ENCODE data around the gene ALDH1B1.
"Not testable (repeated sequence)": the region's sequence is repeated elsewhere in the genome, so short reads cannot be mapped to it uniquely, and the experiment has no call there.

Gene ALDH1B1

DNA sequence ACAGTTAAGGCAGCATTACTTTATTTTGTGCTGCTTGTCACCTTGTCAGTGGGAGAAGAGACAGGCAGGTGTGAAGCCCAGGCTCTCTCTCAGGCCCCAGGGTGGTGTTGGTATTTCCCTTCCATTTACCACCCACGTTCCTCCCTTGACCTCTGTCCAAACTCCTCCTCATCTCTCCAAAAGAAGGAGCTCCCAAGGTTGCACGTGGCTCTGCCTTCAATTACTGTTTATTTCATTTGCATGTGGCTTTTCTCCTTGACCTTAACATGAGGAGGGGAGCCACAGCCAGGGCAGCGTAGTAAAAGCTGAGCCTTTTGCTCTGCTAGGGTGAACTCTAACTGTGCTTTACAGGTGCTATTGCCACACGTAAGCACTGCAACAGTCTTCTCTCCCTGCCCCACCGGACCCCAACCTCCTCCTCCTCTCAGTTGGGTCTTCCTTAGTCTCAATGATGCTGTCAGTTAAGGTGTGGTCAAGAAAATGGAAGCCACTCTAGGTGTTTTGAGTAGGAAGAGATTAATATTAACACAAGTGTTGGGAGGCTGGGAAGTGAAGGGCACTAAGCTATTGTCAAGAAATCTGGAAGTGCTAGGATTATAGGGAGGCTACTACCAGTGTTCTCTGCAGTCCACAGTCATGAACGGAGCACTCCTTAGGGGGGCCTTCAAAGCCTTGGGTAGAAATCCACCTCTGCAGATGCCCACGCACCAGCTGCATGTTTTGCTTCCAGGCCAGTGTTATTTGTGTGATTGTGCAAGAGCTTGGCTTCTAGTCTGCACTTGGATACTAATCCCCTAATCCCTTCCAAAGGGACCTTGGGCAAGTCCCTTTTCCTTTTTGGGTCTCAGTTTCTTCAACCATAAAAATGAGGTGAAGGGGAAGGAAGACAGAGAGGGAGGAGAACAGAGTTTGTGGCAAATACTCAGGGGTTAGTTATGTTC is 3.9 kb upstream of the ALDH1B1 start:
- DNase-seq, result no peak

DNA sequence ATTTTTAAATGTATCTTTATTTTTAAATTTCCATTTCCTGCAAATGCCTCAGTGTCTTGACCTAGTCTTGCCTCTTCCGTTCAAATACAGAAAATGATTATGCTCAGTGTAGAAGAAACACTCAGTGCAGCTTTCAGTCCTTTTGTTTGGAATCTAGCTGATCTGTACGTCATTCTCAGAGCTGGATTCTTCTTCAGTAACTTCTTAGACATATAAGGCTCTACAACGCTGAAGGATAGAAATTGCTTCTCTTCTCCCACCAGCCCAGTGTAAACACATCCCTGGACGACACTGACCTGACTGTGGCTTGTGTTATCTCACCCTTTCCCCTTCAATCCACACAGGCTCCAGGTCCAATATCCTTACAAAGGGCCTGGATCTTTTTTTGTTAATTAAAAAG is 3.2 kb upstream of the ALDH1B1 start:
- no peak for DNase-seq

DNA sequence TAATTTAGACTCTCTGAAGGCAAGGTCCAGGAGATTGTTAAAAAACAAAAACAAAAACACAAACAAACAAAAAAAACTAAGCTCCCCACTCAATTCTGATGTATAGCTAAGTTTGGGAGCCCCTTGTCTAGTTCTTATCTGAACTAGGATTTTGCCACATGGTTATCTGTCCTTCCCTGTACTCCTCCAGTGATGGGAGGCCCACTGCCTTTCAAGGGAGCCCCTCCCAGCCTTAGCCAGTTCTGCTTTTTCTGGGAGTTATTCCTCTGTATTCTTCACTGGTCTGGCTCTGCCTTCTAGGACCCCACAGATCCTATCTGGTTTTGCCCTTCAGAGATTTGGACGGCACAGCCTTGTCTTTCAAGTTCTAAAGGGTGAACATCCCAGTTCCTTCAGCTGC is 2.1 kb upstream of the ALDH1B1 start:
- DNase-seq, result no peak

DNA sequence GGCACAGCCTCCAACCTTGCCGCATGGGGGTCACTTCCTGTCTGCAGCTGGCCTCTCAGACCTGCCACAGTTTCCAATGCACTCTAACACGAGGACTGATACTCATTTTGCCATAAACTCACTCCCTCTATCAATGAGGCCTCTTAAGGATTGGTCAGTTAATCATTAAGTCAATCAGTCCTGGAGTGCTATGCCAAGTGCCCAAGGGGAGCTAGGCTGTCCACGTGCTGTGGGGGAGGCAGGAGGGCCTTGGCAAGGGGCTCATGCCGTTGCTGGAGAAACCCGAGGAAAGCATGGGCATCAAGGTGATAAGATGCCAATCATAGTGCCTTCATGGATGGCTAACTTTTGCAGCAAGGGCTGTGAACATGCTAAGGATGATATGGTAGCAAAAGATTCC is 1.7 kb upstream of the ALDH1B1 start:
- DNase-seq, result no peak

- no peak for DNase-seq
Measured at GRCh38 chr9:38391278-38392118, 1.0 kb upstream of the ALDH1B1 start.

- no peak for DNase-seq
Measured at GRCh38 chr9:38393128-38393796, 760 bp downstream of the ALDH1B1 start.

DNA sequence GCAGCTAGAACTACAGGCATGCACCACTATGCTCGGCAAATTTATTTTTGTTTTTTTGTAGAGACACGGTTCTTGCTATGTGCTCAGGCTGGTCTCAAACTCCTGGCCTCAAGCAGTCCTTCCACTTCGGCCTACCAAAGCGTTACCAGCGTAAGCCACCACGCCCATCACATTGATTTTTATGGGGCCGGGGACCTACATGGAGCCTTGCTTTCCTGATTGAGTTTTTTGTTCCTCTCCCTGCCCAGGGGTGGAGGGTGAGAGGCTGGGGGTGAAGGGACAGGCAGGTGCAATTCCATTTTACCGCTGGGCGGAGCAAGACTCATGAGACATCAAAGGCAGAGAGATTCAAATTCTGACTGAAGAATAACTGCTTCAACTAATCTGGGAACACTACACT is 1.9 kb downstream of the ALDH1B1 start:
- DNase-seq, result no peak

DNA sequence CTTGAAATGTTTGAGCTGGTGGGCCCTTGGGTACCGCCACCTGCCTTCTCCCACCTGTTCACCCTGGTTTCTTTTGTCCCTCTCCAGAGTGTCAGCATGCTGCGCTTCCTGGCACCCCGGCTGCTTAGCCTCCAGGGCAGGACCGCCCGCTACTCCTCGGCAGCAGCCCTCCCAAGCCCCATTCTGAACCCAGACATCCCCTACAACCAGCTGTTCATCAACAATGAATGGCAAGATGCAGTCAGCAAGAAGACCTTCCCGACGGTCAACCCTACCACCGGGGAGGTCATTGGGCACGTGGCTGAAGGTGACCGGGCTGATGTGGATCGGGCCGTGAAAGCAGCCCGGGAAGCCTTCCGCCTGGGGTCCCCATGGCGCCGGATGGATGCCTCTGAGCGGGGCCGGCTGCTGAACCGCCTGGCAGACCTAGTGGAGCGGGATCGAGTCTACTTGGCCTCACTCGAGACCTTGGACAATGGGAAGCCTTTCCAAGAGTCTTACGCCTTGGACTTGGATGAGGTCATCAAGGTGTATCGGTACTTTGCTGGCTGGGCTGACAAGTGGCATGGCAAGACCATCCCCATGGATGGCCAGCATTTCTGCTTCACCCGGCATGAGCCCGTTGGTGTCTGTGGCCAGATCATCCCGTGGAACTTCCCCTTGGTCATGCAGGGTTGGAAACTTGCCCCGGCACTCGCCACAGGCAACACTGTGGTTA is 3.3 kb downstream of the ALDH1B1 start:
- DNase-seq, result no peak

- no peak for DNase-seq
Measured at GRCh38 chr9:38396371-38396671, 3.8 kb downstream of the ALDH1B1 start.

DNA sequence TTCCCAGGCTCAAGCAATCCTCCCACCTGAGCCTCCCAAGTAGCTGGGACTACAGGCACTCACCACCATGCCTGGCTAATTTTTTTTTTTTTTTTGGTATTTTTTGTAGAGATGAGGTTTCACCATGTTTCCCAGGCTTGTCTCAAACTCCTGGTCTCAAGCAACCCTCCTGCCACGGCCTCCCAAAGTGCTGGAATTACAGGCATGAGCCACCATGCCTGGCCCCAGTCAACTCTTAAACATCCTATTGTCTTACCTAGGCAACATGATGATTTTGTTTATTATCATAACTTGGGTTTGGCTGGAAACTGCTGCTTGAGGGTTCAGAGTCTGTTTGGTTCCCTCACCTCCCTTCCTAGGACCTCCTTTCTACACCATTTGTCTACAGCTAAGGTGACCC is 6.7 kb downstream of the ALDH1B1 start:
- DNase-seq, result not testable (repeated sequence)

- DNase-seq, result no peak
Measured at GRCh38 chr9:38401994-38402393, 9.5 kb downstream of the ALDH1B1 start.

- DNase-seq, result no peak
Measured at GRCh38 chr9:38404314-38404713, 11.8 kb downstream of the ALDH1B1 start.

DNA sequence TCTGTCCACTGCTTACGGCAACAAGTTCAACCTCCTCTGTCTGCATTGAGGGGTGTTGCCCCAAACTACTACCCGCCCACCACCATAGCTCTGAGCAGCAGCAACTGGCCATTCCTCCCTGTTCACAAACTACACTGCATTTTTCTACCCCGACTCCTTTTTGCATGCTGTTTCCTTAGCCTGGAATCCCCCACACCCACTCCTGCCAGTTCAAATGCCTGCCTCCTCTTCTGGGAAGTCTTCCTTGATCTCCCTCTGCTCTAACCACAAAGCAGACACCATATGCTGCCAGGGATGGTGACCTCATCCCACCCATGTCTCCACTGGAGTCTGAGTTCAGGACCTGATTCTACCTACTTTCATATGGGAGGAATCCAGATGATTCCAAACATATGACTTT is 13.3 kb downstream of the ALDH1B1 start:
- no peak for DNase-seq

DNA sequence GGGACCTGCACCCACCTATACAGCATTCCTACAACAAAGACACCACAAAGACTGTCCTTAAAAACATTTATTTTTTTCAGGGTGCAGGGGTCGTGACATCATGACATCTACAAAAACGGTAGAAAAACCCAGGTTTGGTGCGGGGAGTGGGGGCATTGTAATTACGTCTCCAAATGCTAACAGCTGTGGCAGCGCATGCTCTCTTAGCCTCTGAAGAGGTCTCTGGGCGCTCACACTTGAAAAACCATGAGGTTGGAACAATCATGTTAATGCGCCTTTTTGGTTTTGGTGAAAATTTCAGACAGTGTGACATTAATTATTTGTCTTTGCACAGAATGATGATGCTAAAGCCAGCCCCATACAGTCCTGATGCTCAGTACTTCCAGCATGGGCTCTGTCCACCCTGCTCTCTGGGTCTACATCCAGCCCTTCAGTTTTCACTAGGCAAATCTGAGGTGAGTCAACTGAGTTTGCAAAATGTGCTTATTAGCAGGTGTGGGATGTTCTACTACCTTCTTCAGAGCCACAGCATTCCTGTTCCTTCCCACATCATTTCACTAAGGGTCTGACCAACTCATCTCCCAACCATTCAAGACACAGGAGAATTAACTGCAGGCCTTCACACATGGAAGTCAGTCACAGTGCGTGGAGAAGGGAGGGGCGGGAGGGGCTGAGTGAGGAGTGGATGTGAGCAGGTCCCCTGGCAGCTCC is 14.1 kb downstream of the ALDH1B1 start:
- DNase-seq, result no peak

- DNase-seq, result no peak
Measured at GRCh38 chr9:38408719-38409118, 16.2 kb downstream of the ALDH1B1 start.

GRCh38 chr9:38412751-38413150 is 20.2 kb downstream of the ALDH1B1 start:
- DNase-seq, result no peak

- DNase-seq, result no peak
Measured at GRCh38 chr9:38413283-38413682, 20.8 kb downstream of the ALDH1B1 start.

DNA sequence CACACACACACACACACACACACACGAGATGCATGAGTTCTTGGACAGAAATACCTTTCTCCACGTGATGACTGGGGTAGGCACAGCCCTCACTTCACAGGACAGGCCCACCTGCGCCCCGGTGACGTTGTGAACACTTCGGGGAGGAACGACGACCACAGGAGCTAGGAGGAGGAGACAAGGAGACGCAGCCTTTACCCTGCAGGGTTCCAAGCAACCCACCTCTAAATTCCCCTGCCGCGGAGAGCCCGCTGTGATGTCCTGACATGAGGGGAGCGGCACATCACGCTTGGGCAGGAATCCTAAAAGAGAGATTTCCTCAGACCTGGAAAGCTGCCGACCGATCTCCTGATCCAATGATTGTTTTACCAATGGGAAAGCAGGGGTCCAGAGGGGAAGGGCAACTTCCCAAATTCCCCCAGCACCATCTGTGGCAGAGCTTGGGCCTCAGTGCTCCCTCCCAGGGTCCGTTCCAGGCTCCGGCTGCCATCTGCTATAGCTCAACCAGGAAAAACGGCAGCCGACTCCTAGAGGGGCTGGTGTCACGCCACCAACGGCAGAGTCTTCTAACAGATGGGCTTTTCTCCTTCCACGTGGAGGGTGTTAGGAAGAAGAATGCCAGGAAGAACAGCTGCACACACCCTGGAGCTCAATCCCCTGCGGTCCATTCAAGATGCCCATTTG is 21.7 kb downstream of the ALDH1B1 start:
- DNase-seq, result no peak

DNA sequence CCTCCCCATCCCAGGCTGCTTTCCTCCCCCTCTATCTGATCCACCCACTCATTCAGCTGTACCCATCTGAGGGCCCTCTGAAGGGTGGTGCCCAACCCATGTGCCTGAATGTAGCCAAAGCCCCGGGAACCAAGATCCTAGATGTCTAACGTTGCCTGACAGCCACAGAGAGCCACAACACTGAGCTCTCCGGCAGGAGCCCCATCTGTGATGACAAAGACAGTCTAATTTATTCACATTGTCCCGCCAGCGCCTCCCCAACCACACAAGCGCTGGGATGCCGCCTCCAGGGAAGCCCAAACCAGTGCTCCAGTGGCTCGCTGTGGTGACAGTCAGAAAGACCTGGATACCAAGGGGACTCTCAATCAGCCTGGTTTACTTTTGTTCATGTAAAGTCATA is 23.4 kb downstream of the ALDH1B1 start:
- no peak for DNase-seq

- DNase-seq, result no peak
Measured at GRCh38 chr9:38416461-38416860, 24.0 kb downstream of the ALDH1B1 start.

Data from activated CD4-positive, alpha-beta T cell treated with anti-CD3 and anti-CD28 coated beads, Interleukin-2, amount 50 U/mL, for 4 hours (primary cell).